A673 (cell line): ENCODE results near the gene HAUS6. TPM values are rescaled to one million over a fixed set of nuclear protein-coding genes. Genes with fewer than 3 reads are reported as not detected.

ENCODE experiments used
- BruUV-seq: library from RNA; stranded (reverse); fragments of 400-500 nt; replicated peaks from 2 replicates; lab custom pipeline; 2021; lab: Mats Ljungman, UMichigan
- CTCF ChIA-PET: fragments of 300-600 bp; sonication (Branson Sonifier 250); formaldehyde crosslinking; loops from one replicate; lab custom pipeline; 2022; ENCODE audit warnings: antibody characterized with exemption; lab: Charles Lee
- POLR2A ChIA-PET: fragments of 300-600 bp; sonication (Branson Sonifier 250); formaldehyde crosslinking; loops from one replicate; lab custom pipeline; 2022; ENCODE audit warnings: antibody characterized with exemption; ENCODE audit not compliant: low non-redundant PET; lab: Charles Lee
- DNase-seq: peaks from one replicate; pipeline ENCODE4 v3.0.0-alpha.2; 2015; ENCODE audit warnings: low spot score
- H3K27ac ChIP-seq: fragments of 200-600 bp; sonication (generic); 2 replicates; pipeline ENCODE4 v1.5.1; 2016; ENCODE audit warnings: mixed run types, low read depth, mild to moderate bottlenecking, mixed read lengths, antibody characterized with exemption, low read length; ENCODE audit not compliant: poor library complexity, severe bottlenecking
- H3K27me3 ChIP-seq: fragments of 200-600 bp; sonication (generic); replicated peaks from 2 replicates; pipeline ENCODE4 v1.6.1; 2017; ENCODE audit warnings: mixed run types, low read depth, mild to moderate bottlenecking, mixed read lengths, antibody characterized with exemption, low read length; ENCODE audit not compliant: insufficient read depth, poor library complexity
- H3K36me3 ChIP-seq: fragments of 200-600 bp; sonication (generic); 2 replicates; pipeline ENCODE4 v1.6.1; 2016; ENCODE audit warnings: mixed run types, mild to moderate bottlenecking, mixed read lengths, antibody characterized with exemption, low read length; ENCODE audit not compliant: insufficient read depth, poor library complexity, severe bottlenecking
- H3K4me1 ChIP-seq: fragments of 200-600 bp; sonication (generic); 2 replicates; pipeline ENCODE4 v1.6.1; 2017; ENCODE audit warnings: mixed run types, mild to moderate bottlenecking, mixed read lengths, antibody characterized with exemption, low read length; ENCODE audit not compliant: insufficient read depth, poor library complexity, severe bottlenecking
- H3K4me3 ChIP-seq: fragments of 200-600 bp; sonication (generic); 2 replicates; pipeline ENCODE4 v1.5.1; 2016; ENCODE audit warnings: low read depth, mixed run types, mild to moderate bottlenecking, mixed read lengths, low read length; ENCODE audit not compliant: poor library complexity, severe bottlenecking
- H3K9me3 ChIP-seq: fragments of 200-600 bp; sonication (generic); 2 replicates; pipeline ENCODE4 v1.6.1; 2016; ENCODE audit warnings: mixed run types, low read depth, mild to moderate bottlenecking, mixed read lengths, antibody characterized with exemption, low read length; ENCODE audit not compliant: poor library complexity, severe bottlenecking
- EZH2 ChIP-seq: fragments of 200-600 bp; sonication (generic); IDR thresholded peaks from 2 replicates; pipeline ENCODE4 v1.6.1; 2017; ENCODE audit warnings: borderline replicate concordance, low read depth, mild to moderate bottlenecking, mixed read lengths, antibody characterized with exemption, low read length; ENCODE audit not compliant: poor library complexity, severe bottlenecking
- intact Hi-C: fragments of 100-400 bp; cut with micrococcal nuclease; formaldehyde crosslinking; loops from one replicate; pipeline ENCODE4 v1.10.0; 2022; ENCODE audit not compliant: unreplicated experiment
- total RNA-seq: library from RNA; stranded (reverse); gene quantifications from 2 replicates; pipeline ENCODE4 v1.2.3, GENCODE V29; 2021
- TF ChIP-seq, protein P1 (sequence below): fragments of 300-800, 200-600 bp; sonication (generic); conservative IDR thresholded peaks from 2 replicates; pipeline ENCODE4 v1.5.1; 2017; ENCODE audit warnings: low read depth, mild to moderate bottlenecking, antibody characterized with exemption, low read length, moderate library complexity, mixed read lengths

The HAUS6 gene
- total RNA-seq, 1 experiment from 2014 or later, result 26.1 TPM

DNA sequence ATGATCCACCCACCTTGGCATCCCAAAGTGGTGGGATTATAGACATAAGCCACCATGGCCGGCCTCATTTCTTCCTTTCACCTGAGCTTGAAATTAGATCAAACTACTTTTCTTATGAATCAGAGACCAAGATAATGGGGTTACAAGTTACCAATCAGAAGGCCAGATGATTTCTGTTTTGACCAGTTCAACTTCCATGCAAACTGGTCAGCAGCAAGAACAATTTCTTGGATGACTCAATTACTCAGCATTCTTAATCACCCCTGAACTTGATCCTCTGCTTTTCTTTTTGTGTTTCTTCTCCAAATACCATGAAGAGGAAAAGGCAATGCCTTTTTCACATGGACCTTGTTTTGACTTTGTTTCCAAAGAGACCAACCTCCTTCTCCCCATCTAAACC lies 34.6 kb upstream of the HAUS6 start:
- no peaks in the 10 kb centered on the region for H3K4me1 ChIP-seq
- H3K27ac ChIP-seq, result no peak overlapping the region
- no peaks in the 10 kb centered on the region for H3K27me3 ChIP-seq
- H3K4me3 ChIP-seq, result no peak overlapping the region
- CTCF ChIA-PET, result interaction anchor here (0.5 kb wide), 1 partner anchor 40 kb away, joined by 3 read pairs; no protein-coding TSS in a partner anchor
- H3K9me3 ChIP-seq, result no peaks in the 10 kb centered on the region
- POLR2A ChIA-PET, result no interaction called here
- intact Hi-C loops, result no loop called here
- TF ChIP-seq, protein P1, sequence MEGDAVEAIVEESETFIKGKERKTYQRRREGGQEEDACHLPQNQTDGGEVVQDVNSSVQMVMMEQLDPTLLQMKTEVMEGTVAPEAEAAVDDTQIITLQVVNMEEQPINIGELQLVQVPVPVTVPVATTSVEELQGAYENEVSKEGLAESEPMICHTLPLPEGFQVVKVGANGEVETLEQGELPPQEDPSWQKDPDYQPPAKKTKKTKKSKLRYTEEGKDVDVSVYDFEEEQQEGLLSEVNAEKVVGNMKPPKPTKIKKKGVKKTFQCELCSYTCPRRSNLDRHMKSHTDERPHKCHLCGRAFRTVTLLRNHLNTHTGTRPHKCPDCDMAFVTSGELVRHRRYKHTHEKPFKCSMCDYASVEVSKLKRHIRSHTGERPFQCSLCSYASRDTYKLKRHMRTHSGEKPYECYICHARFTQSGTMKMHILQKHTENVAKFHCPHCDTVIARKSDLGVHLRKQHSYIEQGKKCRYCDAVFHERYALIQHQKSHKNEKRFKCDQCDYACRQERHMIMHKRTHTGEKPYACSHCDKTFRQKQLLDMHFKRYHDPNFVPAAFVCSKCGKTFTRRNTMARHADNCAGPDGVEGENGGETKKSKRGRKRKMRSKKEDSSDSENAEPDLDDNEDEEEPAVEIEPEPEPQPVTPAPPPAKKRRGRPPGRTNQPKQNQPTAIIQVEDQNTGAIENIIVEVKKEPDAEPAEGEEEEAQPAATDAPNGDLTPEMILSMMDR, result no peak
- no peak for TF ChIP-seq EZH2
- BruUV-seq, result no TSS peak
- no peaks in the 10 kb centered on the region for H3K36me3 ChIP-seq
- no peak for DNase-seq

GRCh38 chr9:19136129-19136528 lies 33.4 kb upstream of the HAUS6 start:
- CTCF ChIA-PET, result no interaction called here
- no peaks in the 10 kb centered on the region for H3K27me3 ChIP-seq
- POLR2A ChIA-PET, result no interaction called here

GRCh38 chr9:19133549-19134345 lies 31.0 kb upstream of the HAUS6 start:
- Histone ChIP-seq H3K4me1 (no peaks in the 10 kb centered on the region), H3K9me3 (no peaks in the 10 kb centered on the region), H3K4me3 (no peak overlapping the region), H3K27ac (no peak overlapping the region), H3K27me3 (no peaks in the 10 kb centered on the region), H3K36me3 (no peaks in the 10 kb centered on the region)
- BruUV-seq, result no TSS peak
- intact Hi-C loops, result no loop called here
- ChIA-PET CTCF (no interaction called here), POLR2A (no interaction called here)
- TF ChIP-seq EZH2, result no peak
- TF ChIP-seq, protein P1, result no peak
- DNase-seq, result no peak

More at GRCh38 chr9:19136129-19136528, 33.4 kb upstream of the HAUS6 start:
- TF ChIP-seq EZH2, result no peak
- TF ChIP-seq, protein P1, result no peak
- intact Hi-C loops, result no loop called here
- H3K9me3 ChIP-seq, result no peaks in the 10 kb centered on the region
- DNase-seq, result no peak
- no peaks in the 10 kb centered on the region for H3K4me1 ChIP-seq
- H3K27ac ChIP-seq, result no peak overlapping the region
- H3K36me3 ChIP-seq, result no peaks in the 10 kb centered on the region
- BruUV-seq, result no TSS peak
- H3K4me3 ChIP-seq, result no peak overlapping the region
